Measurements from ENCODE around the gene VAMP2.
"Not testable (repeated sequence)": the region's sequence is repeated elsewhere in the genome, so short reads cannot be mapped to it uniquely, and the experiment has no call there.

The VAMP2 gene

GRCh38 chr17:8176197-8176940 is 13.6 kb upstream of the VAMP2 start, which contains the start of gene TMEM107:
TMEM107 (minus strand) TSS chr17:8176380; CDS start chr17:8176286, 94 bp downstream.
- DNase-seq (ENCODE audit: low spot score), result peak; percentile 88

- DNase-seq (ENCODE audit: low spot score), result no peak
Measured at GRCh38 chr17:8175795-8176196, 13.0 kb upstream of the VAMP2 start.

GRCh38 chr17:8173871-8174322 is 11.1 kb upstream of the VAMP2 start:
- no peak for DNase-seq (ENCODE audit: low spot score)

- DNase-seq (ENCODE audit: low spot score), result peak; percentile 87
Measured at GRCh38 chr17:8173056-8173870, 10.5 kb upstream of the VAMP2 start.

- not testable (repeated sequence) for DNase-seq (ENCODE audit: low spot score)
Measured at GRCh38 chr17:8170186-8170585, 7.4 kb upstream of the VAMP2 start.

GRCh38 chr17:8167526-8167925 is 4.8 kb upstream of the VAMP2 start:
- DNase-seq (ENCODE audit: low spot score), result no peak

GRCh38 chr17:8166731-8167130 is 4.0 kb upstream of the VAMP2 start:
- DNase-seq (ENCODE audit: low spot score), result no peak

- no peak for DNase-seq (ENCODE audit: low spot score)
Measured at GRCh38 chr17:8164815-8165131, 2.0 kb upstream of the VAMP2 start.

GRCh38 chr17:8163978-8164814 is 1.4 kb upstream of the VAMP2 start:
- peak; percentile 83 for DNase-seq (ENCODE audit: low spot score)

- no peak for DNase-seq (ENCODE audit: low spot score)
Measured at GRCh38 chr17:8162997-8163977, 539 bp upstream of the VAMP2 start.

GRCh38 chr17:8161289-8162232 is 1.2 kb downstream of the VAMP2 start:
- no peak for DNase-seq (ENCODE audit: low spot score)

- no peak for DNase-seq (ENCODE audit: low spot score)
Measured at GRCh38 chr17:8160741-8161221, 2.0 kb downstream of the VAMP2 start.

GRCh38 chr17:8160224-8160577 is 2.5 kb downstream of the VAMP2 start:
- DNase-seq (ENCODE audit: low spot score), result no peak

- DNase-seq (ENCODE audit: low spot score), result no peak
Measured at GRCh38 chr17:8159459-8160223, 3.1 kb downstream of the VAMP2 start.

- DNase-seq (ENCODE audit: low spot score), result no peak
Measured at GRCh38 chr17:8159032-8159400, 3.7 kb downstream of the VAMP2 start.

GRCh38 chr17:8158267-8159031 is 4.3 kb downstream of the VAMP2 start:
- peak; percentile 84 for DNase-seq (ENCODE audit: low spot score)

GRCh38 chr17:8156246-8156992 is 6.3 kb downstream of the VAMP2 start:
- peak; percentile 100 for DNase-seq (ENCODE audit: low spot score)

GRCh38 chr17:8155996-8156245 is 6.8 kb downstream of the VAMP2 start:
- DNase-seq (ENCODE audit: low spot score), result no peak
